Activated naive CD4-positive, alpha-beta T cell treated with anti-CD3 and anti-CD28 coated beads, Interleukin-2, amount 10 ng/mL, durations not matched to agents 7 days and 5 days (primary cell): ENCODE results near the gene DOK4.

Source experiments
- CTCF ChIA-PET: fragments of 350-600 bp; sonication (Branson Sonifier 250); formaldehyde crosslinking; loops from one replicate; lab custom pipeline; 2021; ENCODE audit warnings: antibody characterized with exemption; lab: Charles Lee
- DNase-seq: peaks from one replicate; pipeline ENCODE4 v3.0.0-alpha.2; 2020
- H3K27ac Mint-ChIP-seq: one replicate; pipeline ENCODE4 v1.8.0; 2021; ENCODE audit warnings: mild to moderate bottlenecking, moderate library complexity, mixed read lengths
- H3K27me3 Mint-ChIP-seq: one replicate; pipeline ENCODE4 v1.8.0; 2021; ENCODE audit warnings: mild to moderate bottlenecking, mixed read lengths
- H3K36me3 Mint-ChIP-seq: one replicate; pipeline ENCODE4 v1.8.0; 2021; ENCODE audit warnings: mixed read lengths
- H3K4me1 Mint-ChIP-seq: one replicate; pipeline ENCODE4 v1.8.0; 2021; ENCODE audit warnings: mixed read lengths
- H3K4me3 Mint-ChIP-seq: one replicate; pipeline ENCODE4 v1.8.0; 2021; ENCODE audit warnings: mild to moderate bottlenecking, moderate library complexity, mixed read lengths
- H3K9me3 Mint-ChIP-seq: one replicate; pipeline ENCODE4 v1.8.0; 2021; ENCODE audit warnings: mixed read lengths

The DOK4 gene

GRCh38 chr16:57485916-57486857, at the start of gene DOK4:
TSS of gene DOK4 (minus strand) at chr16:57486493. CDS start at chr16:57479507, 6,986 bp downstream.
- CTCF ChIA-PET: interaction anchor here (3.0 to 4.3 kb wide), 2 partner anchors 12 to 33 kb away, joined by 18 to 23 read pairs; no protein-coding TSS in a partner anchor
- Mint-ChIP-seq H3K9me3 (no peaks in the 10 kb centered on the region), H3K27me3 (peaks cover 45% of the 10 kb centered on the region), H3K4me3 (peak within 1 kb of the TSS; percentile 75), H3K27ac (peak within 1 kb of the TSS; percentile 62), H3K36me3 (no peaks in the 10 kb centered on the region), H3K4me1 (peaks cover 13% of the 10 kb centered on the region)
- peak; percentile 85 for DNase-seq

DNA sequence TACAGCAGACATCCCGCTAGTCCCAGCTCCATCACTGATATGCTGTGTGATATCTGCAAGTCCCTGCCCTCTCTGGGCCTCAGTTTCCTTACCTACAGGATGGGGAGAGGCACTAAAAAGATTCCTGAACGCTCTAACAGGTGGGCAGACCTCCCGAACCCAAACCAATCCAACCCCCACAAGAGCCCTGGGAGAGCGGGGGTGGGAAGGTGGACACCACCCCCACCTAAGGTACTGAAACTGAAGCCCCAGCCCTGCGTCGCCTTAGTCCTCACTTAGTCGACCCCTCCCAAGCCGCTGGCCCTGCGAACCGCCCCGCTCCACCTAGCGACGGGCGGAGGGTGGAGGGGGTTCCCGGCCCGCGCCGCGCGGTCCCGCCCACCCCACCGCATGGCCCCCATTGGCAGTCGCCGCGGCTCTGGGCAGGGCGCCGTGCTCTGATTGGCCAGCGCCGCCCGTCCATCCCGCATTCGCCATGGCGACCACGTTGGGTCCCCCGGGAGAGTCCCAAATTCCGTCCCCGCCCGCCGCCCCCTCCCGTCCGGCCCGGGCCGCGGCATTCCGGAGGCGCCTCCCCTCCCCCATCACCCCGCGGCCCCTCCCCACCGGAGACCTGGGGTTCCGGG, 49.5 kb upstream of the DOK4 start:
- H3K4me3 Mint-ChIP-seq: peak overlapping the region; percentile 78
- no peaks in the 10 kb centered on the region for H3K9me3 Mint-ChIP-seq
- peak overlapping the region; percentile 90 for H3K27ac Mint-ChIP-seq
- CTCF ChIA-PET: interaction anchor here (0.8 to 2.4 kb wide), 5 partner anchors 9 to 66 kb away, joined by 3 to 8 read pairs (median 4); no protein-coding TSS in a partner anchor
- DNase-seq: peak; percentile 95
- H3K36me3 Mint-ChIP-seq: no peaks in the 10 kb centered on the region
- H3K27me3 Mint-ChIP-seq: no peaks in the 10 kb centered on the region
- H3K4me1 Mint-ChIP-seq: peaks cover 82% of the 10 kb centered on the region

DNA sequence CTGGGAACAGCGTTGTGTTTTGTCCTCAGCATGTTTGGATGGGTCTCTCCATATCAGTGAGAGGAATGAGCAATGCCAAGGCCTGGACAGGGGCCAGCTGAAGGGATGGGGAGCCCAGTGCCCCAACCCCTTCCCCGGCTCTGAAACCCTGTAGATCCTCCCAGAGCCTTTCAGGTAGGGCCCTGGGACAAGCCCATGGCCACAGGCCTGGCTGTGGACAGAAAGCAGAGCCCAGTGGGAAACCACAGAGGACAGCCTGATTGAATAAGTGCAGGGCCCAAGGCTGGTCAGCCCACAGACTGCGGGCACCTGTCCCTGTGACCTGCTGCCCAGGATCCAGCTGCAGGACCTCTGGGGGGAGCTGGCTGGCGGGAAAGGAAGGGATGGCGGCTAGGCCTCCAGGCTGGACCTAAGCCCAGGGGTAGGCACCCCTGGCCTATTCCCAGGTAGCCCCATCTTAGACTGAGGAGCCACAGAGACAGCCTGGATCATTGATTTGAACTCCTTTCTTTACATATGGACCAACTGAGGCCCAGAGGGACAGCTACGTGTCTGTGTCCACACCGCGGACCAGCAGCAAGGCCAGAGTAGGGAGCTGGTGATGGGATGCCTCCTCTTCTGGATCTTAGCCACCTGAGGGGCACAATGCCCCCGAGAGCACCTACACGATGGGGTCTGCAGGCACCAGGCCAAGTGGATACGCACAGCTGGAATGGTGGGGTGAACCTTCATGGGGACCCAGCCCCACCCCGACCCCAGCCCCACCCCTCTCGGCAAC, 48.8 kb upstream of the DOK4 start:
- no peaks in the 10 kb centered on the region for H3K36me3 Mint-ChIP-seq
- peak overlapping the region; percentile 78 for H3K4me3 Mint-ChIP-seq
- H3K27me3 Mint-ChIP-seq: no peaks in the 10 kb centered on the region
- CTCF ChIA-PET: interaction anchor here (0.8 to 2.4 kb wide), 5 partner anchors 8 to 66 kb away, joined by 3 to 8 read pairs (median 5); no protein-coding TSS in a partner anchor
- H3K9me3 Mint-ChIP-seq: no peaks in the 10 kb centered on the region
- peaks cover 84% of the 10 kb centered on the region for H3K4me1 Mint-ChIP-seq
- DNase-seq: no peak
- peak overlapping the region; percentile 90 for H3K27ac Mint-ChIP-seq

DNA sequence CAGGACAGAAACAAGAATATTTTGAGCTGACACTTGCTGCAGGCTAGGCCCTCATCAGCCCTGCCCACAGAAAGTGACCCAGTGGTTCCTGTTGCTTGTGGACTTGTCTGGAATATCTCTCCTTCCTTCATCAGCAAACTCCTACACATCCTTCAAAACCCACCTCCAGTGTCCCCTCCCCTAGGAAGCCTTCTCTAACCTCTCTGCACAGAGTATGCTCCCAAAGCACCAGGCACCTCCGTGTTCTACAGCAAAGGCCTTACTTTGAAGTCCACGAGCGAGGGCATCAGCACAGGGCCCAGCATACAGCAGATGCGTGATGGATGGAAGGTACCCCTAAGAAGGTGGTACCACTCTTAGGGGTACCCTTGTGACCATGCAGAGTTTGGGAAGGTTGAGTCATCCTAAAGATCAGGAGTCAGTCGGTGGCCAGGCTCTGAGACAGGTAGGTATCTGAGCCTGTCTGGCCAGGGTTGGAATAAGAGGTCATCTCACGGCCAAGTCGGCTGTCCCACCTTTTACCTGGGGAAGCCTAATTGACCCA, 48.1 kb upstream of the DOK4 start:
- CTCF ChIA-PET: interaction anchor here (0.9 to 1.5 kb wide), 4 partner anchors 8 to 14 kb away, joined by 3 to 7 read pairs (median 4); no protein-coding TSS in a partner anchor
- Mint-ChIP-seq H3K36me3 (peaks cover 4% of the 10 kb centered on the region), H3K4me3 (peak overlapping the region; percentile 24), H3K27ac (peak overlapping the region; percentile 70), H3K9me3 (no peaks in the 10 kb centered on the region), H3K4me1 (peaks cover 89% of the 10 kb centered on the region), H3K27me3 (no peaks in the 10 kb centered on the region)
- DNase-seq: peak; percentile 20

DNA sequence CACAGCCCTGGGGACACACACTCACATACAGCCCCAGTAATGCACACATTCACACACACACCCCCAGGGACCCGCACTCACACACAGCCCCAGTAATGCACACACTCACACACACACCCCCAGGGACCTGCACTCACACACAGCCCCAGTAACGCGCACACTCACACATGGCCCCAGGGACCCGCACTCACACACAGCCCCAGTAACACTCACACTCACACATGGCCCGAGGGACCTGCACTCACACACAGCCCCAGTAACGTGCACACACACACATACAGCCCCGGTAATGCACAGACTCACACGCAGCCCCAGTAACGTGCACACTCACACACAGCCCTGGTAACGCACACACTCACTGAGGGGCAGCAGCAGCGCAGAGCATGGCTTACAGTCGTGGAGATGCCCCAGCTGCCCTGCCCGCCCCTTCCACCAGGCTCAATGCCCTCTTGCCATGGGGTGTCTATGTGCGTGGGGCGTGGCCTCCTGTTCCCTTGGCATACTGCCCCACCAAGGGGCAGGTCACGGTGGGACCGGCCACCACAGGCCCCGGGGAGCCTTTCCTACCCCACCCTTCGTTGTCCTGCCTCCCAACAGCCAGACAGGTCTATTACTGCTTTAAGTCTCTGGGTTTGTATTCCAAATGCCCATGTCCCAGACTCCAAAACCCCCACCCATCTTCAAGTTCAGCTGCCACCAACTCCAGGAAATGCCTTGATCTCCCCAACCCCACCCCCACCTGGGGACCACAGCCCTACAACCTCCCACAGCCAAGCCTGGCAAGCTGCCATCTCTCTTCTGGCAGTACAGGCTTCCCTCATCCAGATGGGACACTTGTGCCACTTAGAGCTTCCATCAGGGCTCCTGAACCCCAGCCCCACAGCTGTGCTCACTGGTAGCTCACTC, 47.4 kb upstream of the DOK4 start:
- no peaks in the 10 kb centered on the region for H3K9me3 Mint-ChIP-seq
- H3K4me3 Mint-ChIP-seq: peak overlapping the region; percentile 24
- CTCF ChIA-PET: interaction anchor here (0.9 to 1.5 kb wide), 2 partner anchors 12 to 13 kb away, joined by 3 to 5 read pairs; no protein-coding TSS in a partner anchor
- peaks cover 85% of the 10 kb centered on the region for H3K4me1 Mint-ChIP-seq
- peak overlapping the region; percentile 70 for H3K27ac Mint-ChIP-seq
- peaks cover 5% of the 10 kb centered on the region for H3K36me3 Mint-ChIP-seq
- H3K27me3 Mint-ChIP-seq: no peaks in the 10 kb centered on the region
- DNase-seq: peak; percentile 57

DNA sequence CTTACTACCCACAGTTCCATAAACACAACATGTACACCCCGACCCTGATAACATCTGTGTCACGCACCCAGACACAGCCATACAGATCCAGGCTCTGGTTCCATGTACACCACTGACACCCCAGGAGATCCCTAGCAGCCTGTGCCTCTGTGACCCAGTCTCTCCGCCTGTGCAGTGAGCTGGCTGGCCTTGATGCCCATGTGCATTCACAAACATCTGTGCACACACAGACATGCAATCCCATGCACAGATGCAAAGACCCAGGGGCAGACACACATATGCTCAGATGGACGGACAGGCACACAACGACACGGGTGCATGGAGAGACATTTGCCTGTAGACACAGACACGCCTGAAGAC, 46.0 kb upstream of the DOK4 start:
- Mint-ChIP-seq H3K27ac (peak overlapping the region; percentile 95), H3K4me3 (peak overlapping the region; percentile 12), H3K36me3 (peaks cover 8% of the 10 kb centered on the region), H3K9me3 (no peaks in the 10 kb centered on the region), H3K4me1 (peaks cover 74% of the 10 kb centered on the region), H3K27me3 (no peaks in the 10 kb centered on the region)
- CTCF ChIA-PET: interaction anchor here (1.5 to 3.0 kb wide), 2 partner anchors 9 to 13 kb away, joined by 3 to 19 read pairs; no protein-coding TSS in a partner anchor
- no peak for DNase-seq

DNA sequence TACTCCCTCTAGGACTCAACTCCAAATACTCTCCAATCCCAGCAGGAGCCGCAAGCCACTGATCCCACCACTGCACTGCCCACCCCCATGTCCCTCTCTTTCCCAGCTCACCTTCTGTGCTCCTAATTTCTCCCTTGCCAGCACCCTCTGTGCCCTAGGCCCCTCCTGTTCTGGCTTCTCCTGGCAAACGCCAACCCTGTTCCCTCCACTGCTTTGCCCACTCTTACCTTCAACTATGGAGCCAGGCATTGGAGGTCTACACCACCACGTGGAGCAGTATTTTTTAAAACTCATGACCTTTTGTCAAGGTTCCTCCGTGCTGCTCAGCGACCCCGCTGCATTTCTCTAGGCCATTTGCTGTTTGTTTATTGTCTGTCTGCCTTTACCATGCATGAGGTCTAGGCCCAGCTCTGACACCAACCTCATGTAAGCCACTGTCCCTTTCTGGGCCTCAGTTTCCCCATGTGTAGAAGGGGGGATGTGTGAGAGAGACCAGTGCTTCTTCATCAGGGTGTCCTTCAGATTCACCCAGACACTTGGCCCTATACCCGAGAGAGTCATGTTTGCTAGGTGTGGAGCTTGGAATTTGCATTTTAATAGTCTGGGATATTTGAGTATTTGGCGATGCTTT, 45.5 kb upstream of the DOK4 start:
- peak overlapping the region; percentile 95 for H3K27ac Mint-ChIP-seq
- no peaks in the 10 kb centered on the region for H3K9me3 Mint-ChIP-seq
- CTCF ChIA-PET: interaction anchor here (1.5 to 3.0 kb wide), 2 partner anchors 10 to 12 kb away, joined by 3 to 19 read pairs; no protein-coding TSS in a partner anchor
- peak overlapping the region; percentile 32 for H3K4me3 Mint-ChIP-seq
- DNase-seq: peak; percentile 9
- peaks cover 69% of the 10 kb centered on the region for H3K4me1 Mint-ChIP-seq
- H3K36me3 Mint-ChIP-seq: peaks cover 8% of the 10 kb centered on the region
- no peaks in the 10 kb centered on the region for H3K27me3 Mint-ChIP-seq

- Mint-ChIP-seq H3K9me3 (no peaks in the 10 kb centered on the region), H3K4me3 (peak overlapping the region; percentile 32), H3K4me1 (peaks cover 69% of the 10 kb centered on the region), H3K36me3 (peaks cover 8% of the 10 kb centered on the region), H3K27me3 (no peaks in the 10 kb centered on the region), H3K27ac (peak overlapping the region; percentile 95)
- CTCF ChIA-PET: interaction anchor here (1.5 to 3.0 kb wide), 2 partner anchors 10 to 12 kb away, joined by 3 to 19 read pairs; no protein-coding TSS in a partner anchor
- peak; percentile 22 for DNase-seq
Measured at GRCh38 chr16:57531253-57531575, 44.9 kb upstream of the DOK4 start.

GRCh38 chr16:57530522-57531252, 44.4 kb upstream of the DOK4 start:
- DNase-seq: peak; percentile 27
- peaks cover 68% of the 10 kb centered on the region for H3K4me1 Mint-ChIP-seq
- H3K27me3 Mint-ChIP-seq: no peaks in the 10 kb centered on the region
- H3K27ac Mint-ChIP-seq: peak overlapping the region; percentile 95
- no peaks in the 10 kb centered on the region for H3K9me3 Mint-ChIP-seq
- H3K4me3 Mint-ChIP-seq: peak overlapping the region; percentile 58
- peaks cover 8% of the 10 kb centered on the region for H3K36me3 Mint-ChIP-seq
- CTCF ChIA-PET: interaction anchor here (1.5 to 3.0 kb wide), 2 partner anchors 11 kb away, joined by 3 to 19 read pairs; no protein-coding TSS in a partner anchor

DNA sequence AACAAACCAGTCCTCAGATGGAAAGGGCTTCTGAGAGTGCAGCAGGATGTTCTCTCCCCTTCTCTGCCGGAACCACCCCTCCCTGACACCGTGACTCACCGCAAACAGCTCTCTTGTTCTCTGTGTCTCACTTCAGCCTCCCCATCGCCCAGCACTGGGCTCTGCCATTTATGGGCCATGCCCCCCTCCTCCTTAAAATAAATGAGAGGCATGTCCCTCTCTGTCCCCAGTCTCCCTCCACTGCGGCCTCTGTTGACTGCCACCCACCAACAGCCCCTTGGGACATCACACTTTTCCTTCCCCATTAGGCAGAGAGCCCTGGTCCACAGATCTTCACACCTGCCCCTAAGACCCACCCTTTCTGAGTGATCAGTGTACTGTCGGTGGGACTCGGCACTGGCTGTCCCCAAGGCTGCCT, 43.8 kb upstream of the DOK4 start:
- no peaks in the 10 kb centered on the region for H3K9me3 Mint-ChIP-seq

DNA sequence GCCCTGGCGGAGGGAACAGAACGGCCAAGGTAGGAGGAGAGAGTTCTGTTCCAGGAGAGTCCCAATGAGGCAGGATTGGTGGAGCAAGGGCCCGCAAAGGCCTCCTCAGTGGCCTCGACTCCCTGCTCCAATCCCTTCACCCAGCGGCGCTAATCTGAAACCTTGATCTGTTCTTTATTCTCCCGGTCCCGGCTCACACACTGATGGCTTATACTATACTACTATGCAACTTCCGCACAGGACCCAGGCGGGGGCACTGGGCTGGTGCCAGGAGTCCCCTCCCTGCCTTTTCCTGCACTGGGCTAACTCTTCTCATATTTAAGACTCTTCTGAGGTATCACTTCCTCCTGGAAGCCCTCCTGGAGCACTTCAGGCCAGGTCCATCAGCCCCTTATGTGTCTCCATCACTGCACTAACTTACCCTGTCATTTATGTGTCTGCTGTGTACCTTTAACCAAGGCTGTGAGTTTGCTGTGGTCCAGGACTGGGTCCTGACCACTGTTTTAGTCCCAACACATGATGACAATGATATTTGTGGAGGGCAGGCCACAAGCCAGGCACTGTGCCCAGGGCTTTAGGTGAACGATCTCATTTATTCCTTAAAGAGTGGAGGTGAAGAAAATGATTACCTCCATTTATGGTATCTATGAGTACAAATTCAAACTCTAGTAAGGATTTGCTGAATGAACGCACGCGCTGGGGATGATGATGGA, 43.3 kb upstream of the DOK4 start:
- no peaks in the 10 kb centered on the region for H3K9me3 Mint-ChIP-seq
- no peaks in the 10 kb centered on the region for H3K27me3 Mint-ChIP-seq
- peaks cover 8% of the 10 kb centered on the region for H3K36me3 Mint-ChIP-seq
- peak overlapping the region; percentile 95 for H3K27ac Mint-ChIP-seq
- CTCF ChIA-PET: interaction anchor here (1.6 to 3.0 kb wide), 2 partner anchors 10 to 109 kb away, joined by 4 to 19 read pairs; no protein-coding TSS in a partner anchor
- no peak for DNase-seq
- H3K4me3 Mint-ChIP-seq: peak overlapping the region; percentile 58
- H3K4me1 Mint-ChIP-seq: peaks cover 58% of the 10 kb centered on the region

More for the DNA sequence above, 43.8 kb upstream of the DOK4 start:
- Mint-ChIP-seq H3K4me3 (peak overlapping the region; percentile 58), H3K27me3 (no peaks in the 10 kb centered on the region), H3K27ac (peak overlapping the region; percentile 95), H3K36me3 (peaks cover 8% of the 10 kb centered on the region), H3K4me1 (peaks cover 63% of the 10 kb centered on the region)
- CTCF ChIA-PET: interaction anchor here (3.0 kb wide), 1 partner anchor 11 kb away, joined by 19 read pairs; no protein-coding TSS in a partner anchor
- peak; percentile 86 for DNase-seq
